CD4-positive, alpha-beta T cell treated with Interferon alpha-2 for 1 hour (primary cell): ENCODE measurements around the gene LYSET.
"Not testable (repeated sequence)": the region's sequence is repeated elsewhere in the genome, so short reads cannot be mapped to it uniquely, and the experiment has no call there.

Experiments used
- DNase-seq, 2 donors: peaks; one replicate each; pipeline ENCODE4 v3.0.0-alpha.2; 2020 to 2022

Gene LYSET

GRCh38 chr14:93169619-93170018, 15.5 kb upstream of the LYSET start:
- not testable (repeated sequence) for DNase-seq

DNA sequence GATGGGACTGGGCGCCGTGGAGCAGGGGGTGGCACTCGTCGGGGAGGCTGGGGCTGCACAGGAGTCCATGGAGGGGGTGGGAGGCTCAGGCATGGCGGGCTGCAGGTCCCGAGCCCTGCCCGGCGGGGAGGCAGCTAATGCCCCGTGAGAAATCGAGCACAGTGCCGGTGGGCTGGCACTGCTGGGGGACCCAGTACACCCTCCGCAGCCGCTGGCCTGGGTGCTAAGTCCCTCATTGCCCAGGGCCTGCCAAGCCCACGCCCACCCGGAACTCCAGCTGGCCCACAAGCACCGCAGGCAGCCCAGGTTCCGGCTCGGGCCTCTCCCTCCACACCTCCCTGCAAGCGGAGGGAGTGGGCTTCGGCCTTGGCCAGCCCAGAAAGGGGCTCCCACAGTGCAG, 15.0 kb upstream of the LYSET start:
- not testable (repeated sequence) for DNase-seq

- DNase-seq: no peak
These were observed 13.7 kb upstream of the LYSET start for GRCh38 chr14:93171376-93171775.

GRCh38 chr14:93173943-93174395, 11.1 kb upstream of the LYSET start:
- no peak for DNase-seq

DNA sequence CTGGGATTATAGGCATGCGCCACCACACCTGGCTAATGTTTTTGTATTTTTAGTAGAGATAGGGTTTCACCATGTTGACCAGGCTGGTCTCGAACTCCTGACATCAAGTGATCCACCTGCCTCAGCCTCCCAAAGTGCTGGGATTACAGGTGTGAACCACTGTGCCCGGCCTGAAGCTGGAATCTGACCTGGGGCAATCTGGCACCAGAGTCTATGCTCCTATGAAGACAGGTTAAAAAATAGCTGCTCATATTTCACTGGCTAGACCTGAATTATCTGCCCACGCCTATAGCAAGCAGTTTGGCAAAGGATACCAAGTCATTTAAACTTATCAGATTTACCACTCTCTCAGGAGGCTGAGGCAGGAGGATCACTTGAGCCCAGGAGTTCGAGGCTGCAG, 10.4 kb upstream of the LYSET start:
- not testable (repeated sequence) for DNase-seq

GRCh38 chr14:93175492-93175891, 9.6 kb upstream of the LYSET start:
- DNase-seq: no peak

- DNase-seq: no peak
These were observed 1.4 kb upstream of the LYSET start for GRCh38 chr14:93183596-93184317.

DNA sequence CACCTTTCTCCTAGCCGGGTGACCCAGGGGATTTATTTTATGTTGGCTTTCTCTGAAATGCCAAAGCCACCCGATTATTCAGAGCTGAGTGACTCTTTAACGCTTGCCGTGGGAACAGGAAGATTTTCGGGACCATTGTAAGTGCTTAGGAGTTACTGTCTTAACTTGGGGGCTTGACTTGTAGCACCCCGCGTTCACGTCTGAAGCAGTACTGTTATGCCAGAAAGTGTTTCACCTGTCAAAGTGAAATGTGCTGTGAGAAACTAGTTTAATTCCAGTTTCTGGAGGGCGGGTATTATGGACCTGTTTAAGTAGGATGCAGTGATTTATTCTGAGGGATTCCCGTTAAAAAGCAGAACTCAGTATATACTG, 218 bp downstream of the LYSET start:
- no peak for DNase-seq

DNA sequence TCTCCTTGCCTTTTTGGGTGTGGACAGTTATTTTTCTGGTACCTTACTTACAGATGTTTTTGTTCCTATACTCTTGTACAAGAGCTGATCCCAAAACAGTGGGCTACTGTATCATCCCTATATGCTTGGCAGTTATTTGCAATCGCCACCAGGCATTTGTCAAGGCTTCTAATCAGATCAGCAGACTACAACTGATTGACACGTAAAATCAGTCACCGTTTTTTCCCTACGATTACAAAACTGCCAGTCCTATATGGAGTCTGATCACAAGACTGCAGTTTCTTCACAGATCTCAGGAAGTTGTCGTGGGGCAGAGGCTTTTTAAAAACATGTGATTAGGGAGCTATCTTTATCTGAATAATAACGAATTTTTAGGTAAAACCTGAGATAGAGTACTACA, 1.3 kb downstream of the LYSET start:
- DNase-seq: no peak

- no peak for DNase-seq
These were observed 1.8 kb downstream of the LYSET start for GRCh38 chr14:93186956-93187355.

DNA sequence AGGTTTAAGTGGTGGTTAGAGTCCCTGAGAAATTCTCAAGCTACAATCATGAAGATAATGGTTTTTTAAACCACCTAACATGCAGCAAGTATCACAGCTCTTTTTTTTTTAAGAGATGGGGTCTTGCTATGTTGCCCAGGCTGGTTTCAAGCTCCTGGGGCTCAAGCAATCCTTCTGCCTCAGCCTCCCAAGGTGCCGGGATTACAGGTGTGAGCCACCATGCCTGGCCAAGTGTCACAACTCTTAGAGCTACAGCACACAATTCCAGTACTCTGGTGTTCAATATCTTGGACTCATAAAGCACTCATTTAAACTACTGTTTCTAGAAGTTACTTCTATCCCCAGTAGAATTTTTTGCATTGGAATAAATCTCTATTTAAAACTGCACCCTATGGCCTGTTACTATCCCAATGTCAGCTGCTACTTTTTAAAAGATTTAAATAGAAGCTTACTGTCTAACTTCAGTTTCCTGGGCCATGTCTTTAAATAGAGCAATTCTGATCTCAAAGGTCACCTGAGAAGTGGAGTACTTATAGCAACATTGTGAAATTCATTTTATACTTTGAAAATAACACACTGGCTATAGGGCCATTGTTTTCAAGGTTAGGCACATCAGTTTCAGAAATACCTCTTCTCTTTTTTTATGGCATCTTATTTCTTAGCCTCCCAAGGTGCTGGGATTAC, 10.3 kb downstream of the LYSET start:
- DNase-seq: no peak

- no peak for DNase-seq
These were observed 13.9 kb downstream of the LYSET start for GRCh38 chr14:93199031-93199430.

DNA sequence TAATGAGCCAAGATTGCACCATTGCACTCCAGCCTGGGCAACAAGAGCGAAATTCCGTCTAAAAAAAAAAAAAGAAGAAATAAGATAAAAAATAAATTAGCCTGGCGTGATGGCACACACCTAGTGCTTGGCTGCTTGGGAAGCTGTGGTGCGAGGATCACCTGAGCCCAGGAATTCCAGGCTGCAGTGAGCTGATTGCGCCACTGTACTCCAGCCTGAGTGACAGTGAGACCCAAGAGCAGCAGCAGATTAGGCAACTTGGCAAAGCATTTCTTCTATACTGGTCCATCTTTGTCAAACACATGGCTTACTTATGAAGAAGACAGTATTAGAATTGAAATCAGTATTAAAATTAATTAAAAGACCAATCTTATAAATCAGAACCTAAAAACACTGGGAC, 15.4 kb downstream of the LYSET start:
- no peak for DNase-seq

DNA sequence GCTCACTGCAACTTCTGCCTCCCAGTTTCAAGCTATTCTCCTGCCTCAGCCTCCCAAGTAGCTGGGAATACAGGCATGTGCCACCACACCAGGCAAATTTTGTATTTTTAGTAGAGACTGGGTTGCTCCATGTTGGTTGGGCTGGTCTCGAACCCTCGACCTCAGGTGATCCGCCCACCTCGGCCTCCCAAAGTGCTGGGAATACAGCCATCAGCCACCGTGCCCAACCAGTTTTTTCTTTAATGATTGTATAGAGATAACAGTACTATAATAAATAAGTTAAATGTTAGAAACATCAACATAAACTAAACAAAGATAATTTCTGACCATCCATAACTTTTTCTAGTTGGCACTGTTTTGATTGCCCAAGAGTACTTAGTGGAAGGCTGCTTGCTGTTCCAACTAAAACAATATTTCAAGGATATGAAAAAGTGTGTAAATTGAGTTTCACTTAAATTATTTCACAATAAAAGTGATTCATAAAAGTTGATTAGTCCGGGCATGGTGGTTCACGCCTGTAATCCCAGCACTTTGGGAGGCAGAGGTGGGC, 16.1 kb downstream of the LYSET start:
- DNase-seq: no peak

DNA sequence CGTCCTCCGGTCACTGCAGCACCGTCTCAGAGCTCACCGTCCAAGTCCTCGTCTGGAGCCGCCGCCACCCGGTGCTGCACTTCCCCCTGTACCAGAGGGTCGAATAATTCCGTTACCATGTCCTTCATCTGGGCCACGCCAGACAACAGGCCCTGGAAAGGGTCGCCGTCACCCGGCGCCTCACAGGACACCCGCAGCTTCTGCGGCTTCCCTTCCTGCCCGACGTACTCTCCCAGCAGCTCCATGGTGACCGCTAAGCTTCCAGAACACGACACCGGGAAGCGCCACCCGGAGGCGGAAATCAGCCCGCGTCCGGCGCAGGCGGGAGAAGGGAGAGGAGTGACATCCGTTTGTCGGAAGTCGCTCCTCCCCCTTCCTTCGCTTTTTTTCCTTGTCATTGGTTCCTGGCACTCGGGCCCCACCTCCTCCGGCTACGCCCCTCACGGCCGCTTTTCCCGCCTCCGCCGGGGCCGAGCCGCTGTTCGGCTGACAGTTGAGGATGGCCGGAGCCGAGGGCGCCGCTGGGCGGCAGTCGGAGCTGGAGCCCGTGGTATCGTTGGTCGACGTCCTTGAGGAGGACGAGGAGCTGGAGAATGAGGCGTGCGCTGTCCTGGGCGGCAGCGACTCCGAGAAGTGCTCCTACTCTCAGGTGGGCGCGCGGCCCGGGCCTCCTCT, 21.8 kb downstream of the LYSET start, which contains the start of the genes GON7 and UBR7:
TSS of gene GON7 (minus strand) at position 273 of the 675 bp plus-strand sequence. CDS start at position 245, 28 bp downstream.
TSS of gene UBR7 (plus strand) at position 464 of the 675 bp plus-strand sequence. CDS start at position 500, 36 bp downstream.
- peak; percentile 85 to 89 for DNase-seq

DNA sequence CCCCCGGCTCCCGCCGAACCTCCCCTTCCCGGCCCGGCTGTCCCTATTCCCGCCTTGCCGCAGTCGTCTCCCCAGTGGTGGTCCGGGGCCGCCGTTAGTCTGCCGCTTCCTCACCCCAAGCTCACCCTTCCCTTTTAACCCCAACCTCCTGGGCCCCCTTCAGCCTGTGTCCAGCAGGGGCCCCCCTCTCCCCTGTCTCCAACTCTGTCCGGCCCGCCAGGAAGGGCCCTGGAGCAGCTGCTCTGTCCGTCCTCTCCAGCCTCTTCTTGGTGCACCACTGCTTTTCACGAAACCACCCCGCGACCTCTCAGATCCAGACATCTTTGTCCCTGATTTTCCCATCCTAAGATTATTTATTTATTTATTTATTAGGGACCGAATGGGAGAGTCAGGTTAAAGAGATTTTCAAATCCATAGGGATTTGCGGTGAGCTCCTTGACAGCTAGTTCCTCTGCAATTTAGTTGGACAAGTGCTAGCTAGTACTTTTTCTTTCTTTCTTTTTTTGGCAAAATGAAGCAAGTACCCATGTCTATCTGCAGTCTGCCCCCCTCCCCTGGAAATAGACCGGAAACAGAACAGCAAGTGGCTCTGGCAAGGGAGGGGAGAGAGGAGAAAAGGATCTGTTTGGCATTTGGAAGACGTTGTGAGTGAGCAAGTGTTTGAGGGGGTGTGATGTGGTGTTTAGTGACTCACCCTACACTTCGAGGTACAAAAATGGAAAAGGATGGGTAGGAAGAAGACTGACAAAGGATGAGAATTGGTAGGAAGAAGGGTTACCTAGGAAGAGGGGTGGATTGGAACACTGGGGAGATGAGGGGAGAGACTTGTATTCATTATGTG, 22.6 kb downstream of the LYSET start:
- DNase-seq: peak; percentile 15 to 29

- DNase-seq: no peak
These were observed 27.3 kb downstream of the LYSET start for GRCh38 chr14:93212432-93212831.

GRCh38 chr14:93214598-93214997, 29.5 kb downstream of the LYSET start:
- DNase-seq: no peak

GRCh38 chr14:93219103-93219726, 34.1 kb downstream of the LYSET start:
- DNase-seq: peak; percentile 56 to 71

- no peak for DNase-seq
These were observed 35.4 kb downstream of the LYSET start for GRCh38 chr14:93220509-93220908.

GRCh38 chr14:93223565-93223964, 38.4 kb downstream of the LYSET start:
- no peak for DNase-seq

GRCh38 chr14:93228550-93228949, 43.4 kb downstream of the LYSET start:
- no peak for DNase-seq
